ENCODE data around the gene HSBP1L1. TPM values are rescaled to one million over a fixed set of nuclear protein-coding genes. Genes with fewer than 3 reads are reported as not detected.

Gene HSBP1L1
- total RNA-seq, 4 donors from 2014 or later: 34.7 to 77.3 (median 62.2) TPM

- intact Hi-C loops (cut with DNase I; ENCODE audit: low total_unique reads): no loop called here
- 55 to 58% methylated on average over 9 to 10 of the region's 11 CpGs for WGBS, 2 donors
- no peak for TF ChIP-seq CTCF (IDR thresholded peaks at IDR 0.05)
- H3K4me3 ChIP-seq (ENCODE audit: low read depth, poor library complexity, severe bottlenecking): no peak overlapping the region
- peak in 1 of 2 donors; percentile 81 for DNase-seq (ENCODE audit: low spot score in 2 of 2)
These were observed 20.2 kb upstream of the HSBP1L1 start for GRCh38 chr18:79944126-79944731.

GRCh38 chr18:79944746-79945117, 19.7 kb upstream of the HSBP1L1 start:
- no peak overlapping the region for H3K4me3 ChIP-seq (ENCODE audit: low read depth, poor library complexity, severe bottlenecking)
- intact Hi-C loops (cut with DNase I; ENCODE audit: low total_unique reads): no loop called here
- TF ChIP-seq CTCF (IDR thresholded peaks at IDR 0.05) (no peak), POLR2A (IDR thresholded peaks at IDR 0.05) (no peak)
- DNase-seq (ENCODE audit: low spot score in 2 of 2): peak in 1 of 2 donors; percentile 39
- 66 to 71% methylated on average over 3 of the region's 3 CpGs for WGBS, 2 donors

GRCh38 chr18:79945118-79946042, 19.1 kb upstream of the HSBP1L1 start:
- H3K4me3 ChIP-seq (ENCODE audit: low read depth, poor library complexity, severe bottlenecking): no peak overlapping the region
- DNase-seq (ENCODE audit: low spot score in 2 of 2): peak in 1 of 2 donors; percentile 75
- 76 to 80% methylated on average over 16 to 17 of the region's 17 CpGs for WGBS, 2 donors
- intact Hi-C loops (cut with DNase I; ENCODE audit: low total_unique reads): no loop called here
- TF ChIP-seq POLR2A (IDR thresholded peaks at IDR 0.05) (no peak), CTCF (IDR thresholded peaks at IDR 0.05) (no peak)

GRCh38 chr18:79947054-79947755, 17.2 kb upstream of the HSBP1L1 start:
- intact Hi-C loops (cut with DNase I; ENCODE audit: low total_unique reads): no loop called here
- 73 to 78% methylated on average over 14 of the region's 14 CpGs for WGBS, 2 donors
- peak in 1 of 2 donors; percentile 83 for DNase-seq (ENCODE audit: low spot score in 2 of 2)
- TF ChIP-seq POLR2A (IDR thresholded peaks at IDR 0.05): no peak
- TF ChIP-seq CTCF (IDR thresholded peaks at IDR 0.05): no peak
- H3K4me3 ChIP-seq (ENCODE audit: low read depth, poor library complexity, severe bottlenecking): no peak overlapping the region

- no peak for TF ChIP-seq POLR2A (IDR thresholded peaks at IDR 0.05)
- no peak for TF ChIP-seq CTCF (IDR thresholded peaks at IDR 0.05)
- peak in 1 of 2 donors; percentile 36 for DNase-seq (ENCODE audit: low spot score in 2 of 2)
- intact Hi-C loops (cut with DNase I; ENCODE audit: low total_unique reads): no loop called here
- no peak overlapping the region for H3K4me3 ChIP-seq (ENCODE audit: low read depth, poor library complexity, severe bottlenecking)
- WGBS, 2 donors: 88 to 96% methylated on average over 12 to 15 of the region's 15 CpGs
These were observed 16.4 kb upstream of the HSBP1L1 start for GRCh38 chr18:79947881-79948610.
